ENCODE measurements around the gene HINFP. TPM values are rescaled to one million over a fixed set of nuclear protein-coding genes. Genes with fewer than 3 reads are reported as not detected.

HINFP gene
- total RNA-seq, 1 experiment from 2014 or later = 38.1 TPM

Other genes with a start within 250 kb of the HINFP start
- gene CXCR5, start 237.7 kb upstream of the HINFP start, total RNA-seq (2021; ENCODE audit: unreplicated experiment) = not detected
- gene BCL9L, start 195.7 kb upstream of the HINFP start, total RNA-seq (2021; ENCODE audit: unreplicated experiment) = 120 TPM
- gene UPK2, start 165.3 kb upstream of the HINFP start, total RNA-seq (2021; ENCODE audit: unreplicated experiment) = 0.42 TPM
- gene FOXR1, start 149.8 kb upstream of the HINFP start, total RNA-seq (2021; ENCODE audit: unreplicated experiment) = not detected
- 28.9 TPM for gene CENATAC, start 123.4 kb upstream of the HINFP start, total RNA-seq (2021; ENCODE audit: unreplicated experiment)
- 1,404 TPM for gene RPS25, start 103.2 kb upstream of the HINFP start, total RNA-seq (2021; ENCODE audit: unreplicated experiment)
- 61.6 TPM for gene TRAPPC4, start 102.8 kb upstream of the HINFP start, total RNA-seq (2021; ENCODE audit: unreplicated experiment)
- 49.8 TPM for gene SLC37A4, start 90.7 kb upstream of the HINFP start, total RNA-seq (2021; ENCODE audit: unreplicated experiment)
- 181 TPM for gene HYOU1, start 64.4 kb upstream of the HINFP start, total RNA-seq (2021; ENCODE audit: unreplicated experiment)
- gene VPS11, start 53.8 kb upstream of the HINFP start, total RNA-seq (2021; ENCODE audit: unreplicated experiment) = 20.4 TPM
- gene HMBS, start 36.7 kb upstream of the HINFP start, total RNA-seq (2021; ENCODE audit: unreplicated experiment) = 69.0 TPM
- gene DPAGT1, start 19.7 kb upstream of the HINFP start, total RNA-seq (2021; ENCODE audit: unreplicated experiment) = 45.1 TPM
- 12.4 TPM for gene C2CD2L, start 14.2 kb upstream of the HINFP start, total RNA-seq (2021; ENCODE audit: unreplicated experiment)
- 1.9 TPM for gene ABCG4, start 27.5 kb downstream of the HINFP start, total RNA-seq (2021; ENCODE audit: unreplicated experiment)
- gene NLRX1, start 47.1 kb downstream of the HINFP start, total RNA-seq (2021; ENCODE audit: unreplicated experiment) = 21.4 TPM
- gene NHERF4, start 63.9 kb downstream of the HINFP start, total RNA-seq (2021; ENCODE audit: unreplicated experiment) = 0.30 TPM
- gene CBL, start 84.8 kb downstream of the HINFP start, total RNA-seq (2021; ENCODE audit: unreplicated experiment) = 31.1 TPM
- gene MCAM, start 195.6 kb downstream of the HINFP start, total RNA-seq (2021; ENCODE audit: unreplicated experiment) = 17.4 TPM
- 45.6 TPM for gene RNF26, start 212.9 kb downstream of the HINFP start, total RNA-seq (2021; ENCODE audit: unreplicated experiment)
- not detected for gene C1QTNF5, start 219.3 kb downstream of the HINFP start, total RNA-seq (2021; ENCODE audit: unreplicated experiment)
- not detected for gene MFRP, start 225.1 kb downstream of the HINFP start, total RNA-seq (2021; ENCODE audit: unreplicated experiment)

Measured in HCT116 (cell line).